ENCODE measurements around the gene ADCY2. TPM values are rescaled to one million over a fixed set of nuclear protein-coding genes. Genes with fewer than 3 reads are reported as not detected.

The ADCY2 gene
- total RNA-seq, 4 donors from 2014 or later, result 5.7 to 18.5 (median 7.8) TPM

DNA sequence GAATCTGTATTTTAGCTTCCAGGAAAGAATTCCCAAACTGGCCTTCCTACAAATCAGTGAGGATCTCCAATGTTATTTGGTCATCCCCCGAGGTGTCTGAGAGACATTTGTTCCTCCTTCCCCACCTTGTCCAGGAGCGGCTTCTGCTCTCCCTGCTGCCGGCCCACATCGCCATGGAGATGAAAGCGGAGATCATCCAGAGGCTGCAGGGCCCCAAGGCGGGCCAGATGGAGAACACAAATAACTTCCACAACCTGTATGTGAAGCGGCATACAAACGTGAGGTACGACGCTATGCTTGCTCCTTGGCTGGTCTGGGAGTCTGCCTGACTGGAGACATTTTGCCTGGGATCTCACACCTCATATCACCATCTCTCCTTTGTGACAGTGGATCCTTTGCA lies 294.6 kb downstream of the ADCY2 start:
- no peak for TF ChIP-seq CTCF (IDR thresholded peaks at IDR 0.05; ENCODE audit: low read depth)

GRCh38 chr5:7705261-7705660 lies 309.3 kb downstream of the ADCY2 start:
- TF ChIP-seq CTCF (IDR thresholded peaks at IDR 0.05; ENCODE audit: low read depth), result no peak

DNA sequence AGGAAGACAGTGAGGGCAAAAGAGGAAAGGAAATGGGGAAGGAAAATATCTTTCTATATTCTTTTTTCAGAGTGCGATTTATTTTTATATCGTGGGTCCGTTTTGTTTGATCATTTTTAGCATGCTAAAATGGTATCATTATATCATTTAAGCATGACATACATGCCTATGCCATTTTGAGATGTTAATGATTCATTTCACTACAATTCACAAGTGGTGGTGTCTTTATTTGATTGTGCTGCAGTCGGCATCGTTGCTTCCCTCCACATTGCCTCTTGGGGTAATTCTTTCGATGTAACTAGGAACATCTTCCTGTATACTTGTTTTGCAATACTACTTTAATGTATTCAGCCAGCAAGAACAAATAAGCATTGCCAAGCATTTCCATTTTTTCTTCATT lies 309.8 kb downstream of the ADCY2 start:
- TF ChIP-seq CTCF (IDR thresholded peaks at IDR 0.05; ENCODE audit: low read depth), result no peak

- no peak for TF ChIP-seq CTCF (IDR thresholded peaks at IDR 0.05; ENCODE audit: low read depth)
Measured at GRCh38 chr5:7706256-7706655, 310.3 kb downstream of the ADCY2 start.

DNA sequence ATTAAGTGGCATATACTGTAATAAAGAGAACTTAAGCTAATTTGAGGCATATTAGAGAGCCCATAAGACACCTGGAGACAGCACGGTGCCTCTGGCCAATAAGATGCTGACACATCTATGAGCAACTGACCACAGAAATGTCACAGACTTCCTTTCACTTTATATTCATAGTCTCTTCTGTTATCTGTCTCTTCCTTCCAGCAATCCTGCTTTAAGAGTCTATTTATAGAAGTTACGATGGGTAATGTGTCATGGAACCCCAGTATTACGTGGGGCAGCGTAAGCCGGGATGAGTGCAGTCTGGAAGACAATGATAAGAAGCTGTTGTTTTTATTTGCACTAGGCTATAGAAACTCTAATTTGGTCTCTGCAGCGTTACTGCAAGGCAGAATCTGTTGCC lies 318.2 kb downstream of the ADCY2 start:
- no peak for TF ChIP-seq CTCF (IDR thresholded peaks at IDR 0.05; ENCODE audit: low read depth)

DNA sequence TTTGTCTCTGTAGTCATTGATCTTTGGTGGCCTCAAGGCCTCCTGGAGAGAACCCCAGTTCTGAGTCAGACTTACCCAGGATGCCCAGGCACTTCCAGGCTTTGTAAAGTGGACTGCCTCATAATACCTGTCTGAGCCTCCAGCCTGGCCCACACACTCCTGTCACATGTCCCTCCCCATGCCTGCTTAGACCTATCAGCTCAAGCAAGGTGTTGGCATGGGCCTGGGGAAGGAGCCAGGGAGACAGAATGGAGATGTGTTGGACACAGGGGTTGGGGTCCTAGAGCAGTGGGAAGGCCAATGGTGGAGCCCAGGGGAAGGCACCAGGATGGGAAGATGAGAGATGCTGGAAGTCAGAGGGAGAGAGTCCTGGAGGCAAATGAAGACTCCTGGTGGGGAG lies 318.8 kb downstream of the ADCY2 start:
- TF ChIP-seq CTCF (IDR thresholded peaks at IDR 0.05; ENCODE audit: low read depth), result no peak

- TF ChIP-seq CTCF (IDR thresholded peaks at IDR 0.05; ENCODE audit: low read depth), result no peak
Measured at GRCh38 chr5:7717691-7718090, 321.8 kb downstream of the ADCY2 start.
